ENCODE measurements around the gene GMPR. TPM values are rescaled to one million over a fixed set of nuclear protein-coding genes. Genes with fewer than 3 reads are reported as not detected.

The GMPR gene
- total RNA-seq, 2 experiments from 2014 or later, result 0.63 to 0.95 TPM

- no peak overlapping the region for H3K4me3 Mint-ChIP-seq
- DNase-seq (no peak), ATAC-seq (ENCODE audit: poor library complexity) (no peak)
- intact Hi-C loops (cut with DNase I, micrococcal nuclease), result no loop called here
- H3K4me1 ChIP-seq (ENCODE audit: insufficient read depth, low read length), result no peaks in the 10 kb centered on the region
- H3K9me3 ChIP-seq (ENCODE audit: control insufficient read depth in 1 of 2, insufficient read depth in 1 of 2, low read length in 2 of 2), result no peaks in the 10 kb centered on the region
- ChIA-PET CTCF (no interaction called here), POLR2A (no interaction called here)
- no peaks in the 10 kb centered on the region for H3K9me3 Mint-ChIP-seq
- H3K4me1 Mint-ChIP-seq (ENCODE audit: low read depth), result no peaks in the 10 kb centered on the region
- H3K27ac Mint-ChIP-seq, result no peak overlapping the region
- no peaks in the 10 kb centered on the region for H3K36me3 Mint-ChIP-seq (ENCODE audit: low read depth)
- TF ChIP-seq, protein P1, sequence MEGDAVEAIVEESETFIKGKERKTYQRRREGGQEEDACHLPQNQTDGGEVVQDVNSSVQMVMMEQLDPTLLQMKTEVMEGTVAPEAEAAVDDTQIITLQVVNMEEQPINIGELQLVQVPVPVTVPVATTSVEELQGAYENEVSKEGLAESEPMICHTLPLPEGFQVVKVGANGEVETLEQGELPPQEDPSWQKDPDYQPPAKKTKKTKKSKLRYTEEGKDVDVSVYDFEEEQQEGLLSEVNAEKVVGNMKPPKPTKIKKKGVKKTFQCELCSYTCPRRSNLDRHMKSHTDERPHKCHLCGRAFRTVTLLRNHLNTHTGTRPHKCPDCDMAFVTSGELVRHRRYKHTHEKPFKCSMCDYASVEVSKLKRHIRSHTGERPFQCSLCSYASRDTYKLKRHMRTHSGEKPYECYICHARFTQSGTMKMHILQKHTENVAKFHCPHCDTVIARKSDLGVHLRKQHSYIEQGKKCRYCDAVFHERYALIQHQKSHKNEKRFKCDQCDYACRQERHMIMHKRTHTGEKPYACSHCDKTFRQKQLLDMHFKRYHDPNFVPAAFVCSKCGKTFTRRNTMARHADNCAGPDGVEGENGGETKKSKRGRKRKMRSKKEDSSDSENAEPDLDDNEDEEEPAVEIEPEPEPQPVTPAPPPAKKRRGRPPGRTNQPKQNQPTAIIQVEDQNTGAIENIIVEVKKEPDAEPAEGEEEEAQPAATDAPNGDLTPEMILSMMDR (IDR thresholded peaks at IDR 0.05), result no peak
- H3K27me3 ChIP-seq (ENCODE audit: control insufficient read depth in 1 of 2, insufficient read depth in 2 of 2, low read length in 2 of 2), result no peaks in the 10 kb centered on the region
- no peak overlapping the region for H3K4me3 ChIP-seq (ENCODE audit: low read length)
- H3K27ac ChIP-seq (ENCODE audit: low read depth in 1 of 2, low read length in 2 of 2), result no peak overlapping the region
- H3K36me3 ChIP-seq (ENCODE audit: insufficient read depth, low read length), result no peaks in the 10 kb centered on the region
- no peaks in the 10 kb centered on the region for H3K27me3 Mint-ChIP-seq
These were observed 56.0 kb downstream of the GMPR start for GRCh38 chr6:16294371-16294770.

DNA sequence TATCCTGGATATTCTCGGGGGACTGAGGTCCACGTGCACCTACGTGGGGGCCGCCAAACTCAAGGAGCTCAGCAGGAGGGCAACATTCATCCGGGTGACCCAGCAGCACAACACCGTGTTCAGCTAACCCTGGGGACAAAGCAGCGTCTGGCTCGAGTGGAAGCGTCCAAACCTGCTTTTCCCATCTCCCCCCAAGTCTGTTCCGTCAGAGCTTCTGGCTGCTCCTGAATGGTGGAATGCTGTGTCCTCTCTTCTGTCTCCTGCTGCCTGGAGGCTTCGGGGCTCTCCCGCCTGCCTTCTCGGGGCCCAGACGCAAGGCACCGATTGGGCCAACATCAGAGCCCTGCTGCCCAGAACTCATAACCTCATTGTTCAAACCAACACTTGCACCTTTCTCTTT is 56.7 kb downstream of the GMPR start:
- H3K36me3 Mint-ChIP-seq (ENCODE audit: low read depth), result no peaks in the 10 kb centered on the region
- H3K4me1 Mint-ChIP-seq (ENCODE audit: low read depth), result no peaks in the 10 kb centered on the region
- intact Hi-C loops (cut with DNase I, micrococcal nuclease), result no loop called here
- Histone ChIP-seq H3K27ac (ENCODE audit: low read depth in 1 of 2, low read length in 2 of 2) (no peak overlapping the region), H3K4me1 (ENCODE audit: insufficient read depth, low read length) (no peaks in the 10 kb centered on the region), H3K36me3 (ENCODE audit: insufficient read depth, low read length) (no peaks in the 10 kb centered on the region), H3K27me3 (ENCODE audit: control insufficient read depth in 1 of 2, insufficient read depth in 2 of 2, low read length in 2 of 2) (no peaks in the 10 kb centered on the region), H3K9me3 (ENCODE audit: control insufficient read depth in 1 of 2, insufficient read depth in 1 of 2, low read length in 2 of 2) (no peaks in the 10 kb centered on the region), H3K4me3 (ENCODE audit: low read length) (no peak overlapping the region)
- H3K27ac Mint-ChIP-seq, result no peak overlapping the region
- no peak for ATAC-seq (ENCODE audit: poor library complexity)
- no peaks in the 10 kb centered on the region for H3K9me3 Mint-ChIP-seq
- CTCF ChIA-PET, result no interaction called here
- POLR2A ChIA-PET, result no interaction called here
- H3K4me3 Mint-ChIP-seq, result no peak overlapping the region
- no peak for DNase-seq
- TF ChIP-seq, protein P1 (IDR thresholded peaks at IDR 0.05), result no peak
- H3K27me3 Mint-ChIP-seq, result no peaks in the 10 kb centered on the region

- H3K4me3 ChIP-seq (ENCODE audit: low read length), result no peak overlapping the region
- Mint-ChIP-seq H3K4me3 (no peak overlapping the region), H3K27ac (no peak overlapping the region), H3K9me3 (no peaks in the 10 kb centered on the region), H3K27me3 (no peaks in the 10 kb centered on the region), H3K36me3 (ENCODE audit: low read depth) (no peaks in the 10 kb centered on the region), H3K4me1 (ENCODE audit: low read depth) (no peaks in the 10 kb centered on the region)
- ATAC-seq (ENCODE audit: poor library complexity) (no peak), DNase-seq (no peak)
- H3K4me1 ChIP-seq (ENCODE audit: insufficient read depth, low read length), result no peaks in the 10 kb centered on the region
- no peaks in the 10 kb centered on the region for H3K9me3 ChIP-seq (ENCODE audit: control insufficient read depth in 1 of 2, insufficient read depth in 1 of 2, low read length in 2 of 2)
- no peak overlapping the region for H3K27ac ChIP-seq (ENCODE audit: low read depth in 1 of 2, low read length in 2 of 2)
- no peaks in the 10 kb centered on the region for H3K36me3 ChIP-seq (ENCODE audit: insufficient read depth, low read length)
- intact Hi-C loops (cut with DNase I, micrococcal nuclease), result no loop called here
- TF ChIP-seq, protein P1 (IDR thresholded peaks at IDR 0.05), result no peak
- ChIA-PET POLR2A (no interaction called here), CTCF (no interaction called here)
- H3K27me3 ChIP-seq (ENCODE audit: control insufficient read depth in 1 of 2, insufficient read depth in 2 of 2, low read length in 2 of 2), result no peaks in the 10 kb centered on the region
These were observed 57.1 kb downstream of the GMPR start for GRCh38 chr6:16295471-16295870.

Data from CD4-positive, alpha-beta T cell (primary cell).